Measurements from ENCODE around the gene ASIC4.

ASIC4 gene

GRCh38 chr2:219537657-219538488 is 23.6 kb downstream of the ASIC4 start:
- DNase-seq, result no peak

GRCh38 chr2:219538504-219538951 is 24.2 kb downstream of the ASIC4 start:
- no peak for DNase-seq

GRCh38 chr2:219538956-219539788 is 24.9 kb downstream of the ASIC4 start:
- DNase-seq, result no peak

GRCh38 chr2:219539926-219540678 is 25.8 kb downstream of the ASIC4 start:
- no peak for DNase-seq

GRCh38 chr2:219540784-219541504 is 26.7 kb downstream of the ASIC4 start:
- DNase-seq, result no peak

- peak; percentile 90 for DNase-seq
Observed at GRCh38 chr2:219541611-219542180, 27.4 kb downstream of the ASIC4 start.

GRCh38 chr2:219542931-219543595 is 28.8 kb downstream of the ASIC4 start:
- peak; percentile 66 for DNase-seq

- peak; percentile 99 for DNase-seq
Observed at GRCh38 chr2:219543596-219544358, 29.5 kb downstream of the ASIC4 start, which contains the start of the genes CHPF and TMEM198. CHPF (minus strand) TSS chr2:219543809; CDS start chr2:219543538, 271 bp downstream. TMEM198 (plus strand) TSS chr2:219544028; CDS start chr2:219544728, 700 bp downstream.

GRCh38 chr2:219544567-219544966 is 30.3 kb downstream of the ASIC4 start:
- DNase-seq, result no peak

GRCh38 chr2:219545295-219545942 is 31.1 kb downstream of the ASIC4 start:
- no peak for DNase-seq

- DNase-seq, result no peak
Observed at GRCh38 chr2:219545943-219546352, 31.7 kb downstream of the ASIC4 start.

- DNase-seq, result no peak
Observed at GRCh38 chr2:219547621-219548020, 33.3 kb downstream of the ASIC4 start.

- no peak for DNase-seq
Observed at GRCh38 chr2:219548990-219549389, 34.7 kb downstream of the ASIC4 start.

GRCh38 chr2:219549619-219550018 is 35.3 kb downstream of the ASIC4 start:
- DNase-seq, result no peak

GRCh38 chr2:219551441-219552381 is 37.4 kb downstream of the ASIC4 start:
- no peak for DNase-seq

- peak; percentile 91 for DNase-seq
Observed at GRCh38 chr2:219552382-219553167, 38.3 kb downstream of the ASIC4 start.

GRCh38 chr2:219553168-219553417 is 38.8 kb downstream of the ASIC4 start:
- no peak for DNase-seq

- no peak for DNase-seq
Observed at GRCh38 chr2:219553463-219553963, 39.2 kb downstream of the ASIC4 start.

Measured in NCI-H345 (cell line).